NOMO-1 treated with DMSO at 0.1 percent for 48 hours (cell line): ENCODE data around the gene ZNF341.
A peak's percentile ranks its signal among the peaks of the same experiment; 100 is the strongest.

Experiments
- DNase-seq: peaks from one replicate; lab custom pipeline; 2025; ENCODE audit not compliant: unreplicated experiment; lab: John Stamatoyannopoulos, UW

The ZNF341 gene

GRCh38 chr20:33766686-33767085 is 34.9 kb downstream of the ZNF341 start:
- DNase-seq = no peak

- DNase-seq = no peak
Measured at GRCh38 chr20:33767777-33768138, 36.0 kb downstream of the ZNF341 start.

GRCh38 chr20:33769043-33769442 is 37.2 kb downstream of the ZNF341 start:
- no peak for DNase-seq

GRCh38 chr20:33770005-33770404 is 38.2 kb downstream of the ZNF341 start:
- no peak for DNase-seq

GRCh38 chr20:33771938-33772337 is 40.1 kb downstream of the ZNF341 start:
- DNase-seq = no peak

GRCh38 chr20:33772439-33772838 is 40.6 kb downstream of the ZNF341 start:
- DNase-seq = no peak

GRCh38 chr20:33773412-33774089 is 41.8 kb downstream of the ZNF341 start:
- DNase-seq = peak; percentile 69

- DNase-seq = no peak
Measured at GRCh38 chr20:33777816-33778215, 46.0 kb downstream of the ZNF341 start.

GRCh38 chr20:33781133-33781532 is 49.3 kb downstream of the ZNF341 start:
- DNase-seq = no peak

- no peak for DNase-seq
Measured at GRCh38 chr20:33781945-33782344, 50.1 kb downstream of the ZNF341 start.

GRCh38 chr20:33783256-33783655 is 51.5 kb downstream of the ZNF341 start:
- DNase-seq = no peak

- no peak for DNase-seq
Measured at GRCh38 chr20:33783818-33784217, 52.0 kb downstream of the ZNF341 start.

- DNase-seq = no peak
Measured at GRCh38 chr20:33784225-33784624, 52.4 kb downstream of the ZNF341 start.

- peak; percentile 87 for DNase-seq
Measured at GRCh38 chr20:33785503-33785902, 53.7 kb downstream of the ZNF341 start.

- no peak for DNase-seq
Measured at GRCh38 chr20:33787253-33787891, 55.6 kb downstream of the ZNF341 start.

- DNase-seq = no peak
Measured at GRCh38 chr20:33788351-33789049, 56.7 kb downstream of the ZNF341 start.

- DNase-seq = no peak
Measured at GRCh38 chr20:33789109-33789857, 57.5 kb downstream of the ZNF341 start.

- DNase-seq = no peak
Measured at GRCh38 chr20:33789858-33790182, 58.0 kb downstream of the ZNF341 start.

- no peak for DNase-seq
Measured at GRCh38 chr20:33790566-33790965, 58.8 kb downstream of the ZNF341 start.

GRCh38 chr20:33791021-33791420 is 59.2 kb downstream of the ZNF341 start:
- DNase-seq = no peak

GRCh38 chr20:33791540-33791939 is 59.7 kb downstream of the ZNF341 start:
- DNase-seq = no peak
